H1 (cell line): ENCODE data around the gene TUBA8. TPM values are rescaled to one million over a fixed set of nuclear protein-coding genes. Genes with fewer than 3 reads are reported as not detected.
A peak's percentile ranks its signal among the peaks of the same experiment; 100 is the strongest.

Source experiments
- ASH2L ChIP-seq: fragments of 200-600, 300-600 bp; sonication (generic); IDR thresholded peaks from one replicate; pipeline ENCODE4 v1.7.1; 2017; ENCODE audit warnings: low read length
- RXRA ChIP-seq: IDR thresholded peaks from 2 replicates; pipeline ENCODE4 v1.6.1; 2011; ENCODE audit warnings: low read depth, mild to moderate bottlenecking, low read length, moderate library complexity; ENCODE audit not compliant: insufficient read depth
- TAF1 ChIP-seq: IDR thresholded peaks from 2 replicates; pipeline ENCODE4 v1.6.1; 2011; ENCODE audit warnings: mild to moderate bottlenecking, low read depth, low read length
- polyA plus RNA-seq, 7 experiments: library from polyadenylated mRNA; depleted of rRNA in 3 of 7; stranded (reverse) in 5 of 7; unstranded in 2 of 7; fragments of >200 nt in 5 of 7; fragments of 200-250 nt in 2 of 7; gene quantifications; 1 replicate in 5 of 7; 2 replicates in 1 of 7; 4 replicates in 1 of 7; pipeline versions ENCODE4 v1.2.1 to v1.2.3, GENCODE V29; 2011 to 2013; ENCODE audit warnings: missing spikeins in 2 of 7, mixed read lengths in 2 of 7
- total RNA-seq: library from RNA; stranded (reverse); fragmentation: NEBNext Ultra II Directional; extraction: Animal tissue kit (Norgen Biotek cat#: 25700); gene quantifications from 2 replicates; pipeline ENCODE4 v1.2.1, GENCODE V29; 2021
- TF ChIP-seq, protein P1 (sequence below): IDR thresholded peaks from 2 replicates; pipeline ENCODE4 v1.6.1; 2012; ENCODE audit warnings: inconsistent platforms
- TF ChIP-seq, protein P2 (sequence below): IDR thresholded peaks from 2 replicates; pipeline ENCODE4 v1.6.1; 2012; ENCODE audit warnings: inconsistent platforms

Gene TUBA8
- total and polyA plus RNA-seq, 2 of the 8 experiments (the other 6 are each of a cell fraction or from before 2014, with no cell fraction given), result 1.0 to 4.0 TPM

DNA sequence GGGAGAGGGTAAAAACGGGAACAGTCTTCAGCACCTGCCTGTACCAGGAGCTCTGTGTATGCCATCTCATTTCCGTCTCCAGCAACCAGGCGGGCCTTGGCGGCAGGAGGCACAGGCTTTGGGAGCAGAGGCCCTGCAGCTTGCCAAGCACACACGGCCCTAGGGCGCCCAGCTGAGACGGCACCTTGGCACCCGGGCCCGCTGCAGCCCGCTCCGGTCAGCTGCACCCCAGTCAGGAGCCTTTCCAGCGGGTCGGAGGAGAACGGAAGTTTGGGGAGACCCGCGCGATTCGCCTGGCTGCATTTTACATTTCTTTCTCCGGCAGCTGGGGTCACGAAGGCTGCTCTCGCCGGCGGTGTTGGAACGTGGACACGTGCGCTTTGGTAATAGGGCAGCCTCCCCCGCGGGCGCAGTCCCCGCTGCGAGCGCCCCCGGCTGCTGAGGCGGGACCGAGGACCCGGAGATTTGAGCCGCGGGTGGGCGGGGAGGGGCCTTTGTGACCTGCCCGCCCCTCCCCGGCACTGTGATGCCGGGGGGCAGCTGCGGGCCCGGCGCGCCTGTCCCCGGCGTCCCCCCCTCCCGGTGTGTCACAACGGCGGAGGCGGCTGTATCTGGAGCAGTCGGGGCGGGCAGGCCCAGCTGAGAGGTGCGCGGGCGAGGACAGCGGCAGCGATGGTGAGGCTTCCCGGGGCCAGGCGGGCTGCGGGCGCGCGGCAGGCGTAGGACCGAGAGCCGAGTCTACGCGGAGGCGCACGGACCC lies at the start of gene TUBA8 (continued):
- TF ChIP-seq, protein P1, sequence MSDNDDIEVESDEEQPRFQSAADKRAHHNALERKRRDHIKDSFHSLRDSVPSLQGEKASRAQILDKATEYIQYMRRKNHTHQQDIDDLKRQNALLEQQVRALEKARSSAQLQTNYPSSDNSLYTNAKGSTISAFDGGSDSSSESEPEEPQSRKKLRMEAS, result peak; percentile 84
- TF ChIP-seq ASH2L, result peak; percentile 30
- TF ChIP-seq RXRA, result no peak
- TF ChIP-seq TAF1, result 0 out of 2 replicates have a peak, but pooled peaks have one; percentile 32
- TF ChIP-seq, protein P2, sequence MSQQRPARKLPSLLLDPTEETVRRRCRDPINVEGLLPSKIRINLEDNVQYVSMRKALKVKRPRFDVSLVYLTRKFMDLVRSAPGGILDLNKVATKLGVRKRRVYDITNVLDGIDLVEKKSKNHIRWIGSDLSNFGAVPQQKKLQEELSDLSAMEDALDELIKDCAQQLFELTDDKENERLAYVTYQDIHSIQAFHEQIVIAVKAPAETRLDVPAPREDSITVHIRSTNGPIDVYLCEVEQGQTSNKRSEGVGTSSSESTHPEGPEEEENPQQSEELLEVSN, result peak; percentile 64; the same call in 1 of the 2 replicates
